Measurements from ENCODE around the gene CHST15.

DNA sequence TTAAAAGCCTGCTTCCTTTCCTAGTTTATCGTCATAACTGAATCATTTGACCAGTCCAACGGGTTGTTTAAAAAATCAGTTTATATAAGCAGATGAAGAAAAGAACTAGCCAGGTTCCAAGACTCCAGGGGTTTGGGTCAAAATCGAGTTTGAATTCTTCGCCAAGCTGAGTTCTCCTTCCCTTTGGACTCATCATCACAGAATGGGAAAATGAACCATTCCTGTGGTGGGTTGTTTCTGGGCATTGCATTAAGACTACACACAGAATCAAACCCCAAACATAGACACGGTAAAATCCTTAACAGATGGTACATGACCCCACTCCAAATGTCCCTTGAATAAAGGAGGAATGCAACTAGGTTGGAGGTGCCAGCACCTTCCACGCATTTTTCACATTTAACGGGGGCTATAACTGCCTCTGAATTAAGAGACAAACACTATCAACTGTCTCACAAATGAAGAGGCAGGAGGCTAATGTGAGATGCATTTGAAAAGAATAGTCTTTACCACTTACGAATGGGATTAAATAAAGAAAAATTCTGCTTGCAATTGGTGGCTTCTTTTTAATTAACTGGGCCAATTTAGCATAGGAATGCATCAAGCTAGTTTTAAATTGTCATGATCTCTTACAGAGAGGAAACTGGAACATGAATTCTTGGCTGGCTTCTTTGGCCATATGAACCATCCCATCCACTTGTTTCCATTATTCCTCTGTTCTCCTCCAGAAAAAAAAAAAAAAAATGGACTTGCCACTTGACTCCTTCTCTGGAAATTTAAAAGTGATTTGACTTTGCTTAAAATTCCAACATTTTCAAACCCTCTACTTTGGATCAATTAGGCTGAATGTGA, 61.1 kb downstream of the CHST15 start:
- TF ChIP-seq EZH2 (IDR thresholded peaks at IDR 0.05; ENCODE audit: borderline replicate concordance, low read depth, low read length, severe bottlenecking): no peak
- TF ChIP-seq, protein P1, sequence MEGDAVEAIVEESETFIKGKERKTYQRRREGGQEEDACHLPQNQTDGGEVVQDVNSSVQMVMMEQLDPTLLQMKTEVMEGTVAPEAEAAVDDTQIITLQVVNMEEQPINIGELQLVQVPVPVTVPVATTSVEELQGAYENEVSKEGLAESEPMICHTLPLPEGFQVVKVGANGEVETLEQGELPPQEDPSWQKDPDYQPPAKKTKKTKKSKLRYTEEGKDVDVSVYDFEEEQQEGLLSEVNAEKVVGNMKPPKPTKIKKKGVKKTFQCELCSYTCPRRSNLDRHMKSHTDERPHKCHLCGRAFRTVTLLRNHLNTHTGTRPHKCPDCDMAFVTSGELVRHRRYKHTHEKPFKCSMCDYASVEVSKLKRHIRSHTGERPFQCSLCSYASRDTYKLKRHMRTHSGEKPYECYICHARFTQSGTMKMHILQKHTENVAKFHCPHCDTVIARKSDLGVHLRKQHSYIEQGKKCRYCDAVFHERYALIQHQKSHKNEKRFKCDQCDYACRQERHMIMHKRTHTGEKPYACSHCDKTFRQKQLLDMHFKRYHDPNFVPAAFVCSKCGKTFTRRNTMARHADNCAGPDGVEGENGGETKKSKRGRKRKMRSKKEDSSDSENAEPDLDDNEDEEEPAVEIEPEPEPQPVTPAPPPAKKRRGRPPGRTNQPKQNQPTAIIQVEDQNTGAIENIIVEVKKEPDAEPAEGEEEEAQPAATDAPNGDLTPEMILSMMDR (IDR thresholded peaks at IDR 0.05; ENCODE audit: borderline replicate concordance, extremely low read depth, low read length, poor library complexity, severe bottlenecking): no peak
